Measurements from ENCODE around the gene ROR2.

ROR2 gene

DNA sequence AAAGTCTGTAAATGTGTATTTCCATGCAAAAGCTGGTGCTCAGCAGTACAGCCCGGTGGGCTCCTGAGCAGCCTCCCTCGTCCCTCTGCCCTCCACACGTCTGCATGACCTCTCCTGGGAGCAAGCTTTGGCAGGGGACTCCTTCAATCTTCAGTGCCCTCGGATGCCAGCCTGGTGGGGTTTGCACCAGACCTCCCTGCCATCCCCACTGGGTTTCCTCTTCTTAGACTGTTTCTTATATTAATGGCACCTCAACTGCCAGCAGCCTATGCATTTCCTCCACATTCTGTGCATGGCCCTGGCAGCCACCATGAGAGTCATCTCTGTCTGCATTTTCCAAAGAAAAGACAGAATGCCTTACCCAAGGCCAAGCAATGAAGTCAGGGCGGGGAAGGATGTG, 108.4 kb downstream of the ROR2 start:
- no peak for DNase-seq (ENCODE audit: low read depth in 2 of 2)

DNA sequence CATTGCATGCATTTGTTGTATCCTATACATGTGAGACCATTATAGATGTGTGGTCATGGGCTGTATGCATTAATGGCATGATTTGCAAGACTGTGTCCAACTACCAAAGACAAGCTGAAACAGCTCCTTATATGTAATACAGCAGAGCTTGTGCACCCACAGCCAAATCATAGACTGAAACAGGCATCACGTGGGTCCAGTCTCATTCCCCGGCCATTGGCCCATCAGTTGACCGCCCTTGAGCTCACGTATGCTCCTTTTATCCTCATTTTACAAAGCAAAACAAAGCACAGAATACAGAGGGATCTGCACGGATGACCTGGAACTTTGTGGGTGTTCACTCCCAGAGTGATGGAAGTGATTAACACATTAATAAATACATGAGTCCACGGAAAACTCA, 109.1 kb downstream of the ROR2 start:
- no peak for DNase-seq (ENCODE audit: low read depth in 2 of 2)

DNA sequence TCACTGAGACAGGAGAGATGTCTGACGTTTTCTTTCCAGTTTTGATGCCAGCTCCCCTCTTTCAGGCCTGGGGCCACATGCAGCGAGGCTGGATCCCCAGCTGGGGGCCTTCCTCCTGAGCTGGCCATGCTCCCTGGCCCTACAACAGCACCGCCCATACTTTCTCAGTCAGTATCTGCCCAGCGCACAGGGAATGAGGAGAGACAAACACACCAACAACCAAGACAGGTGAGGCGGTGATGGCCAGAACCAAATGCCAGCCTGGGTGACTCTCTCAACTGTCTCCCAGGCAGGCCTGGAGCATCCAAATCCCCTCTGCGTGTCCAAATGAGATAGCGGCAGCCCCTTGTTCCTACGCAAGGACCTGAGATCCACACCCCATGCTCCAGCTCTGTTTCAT, 109.6 kb downstream of the ROR2 start:
- no peak for DNase-seq (ENCODE audit: low read depth in 2 of 2)

DNA sequence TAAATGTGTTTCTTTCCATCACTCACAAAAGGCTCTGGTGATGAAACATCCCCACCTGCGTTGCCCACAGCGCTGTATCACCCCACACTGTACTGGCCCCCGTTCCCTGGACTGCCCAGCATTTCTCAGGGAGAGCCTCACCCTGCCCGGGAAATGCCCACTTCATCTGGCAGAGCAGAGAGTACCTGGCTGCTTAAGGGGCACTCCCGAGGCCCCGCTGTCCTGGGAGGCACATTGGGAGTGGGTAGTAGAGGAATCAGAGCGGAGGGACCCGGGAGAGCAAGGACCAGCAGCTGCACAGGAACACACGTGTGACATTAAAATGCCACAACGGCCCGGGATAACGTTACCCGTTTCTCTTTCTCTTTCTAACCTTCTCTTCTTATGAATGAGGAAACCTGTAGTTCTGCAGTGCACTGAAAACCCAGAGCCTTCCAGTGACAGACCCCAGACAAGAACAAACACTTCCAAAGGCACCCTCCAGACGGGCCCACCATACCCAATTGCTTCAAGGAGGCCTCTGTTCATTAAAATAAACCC, 110.0 kb downstream of the ROR2 start:
- DNase-seq (ENCODE audit: low read depth in 2 of 2): no peak

DNA sequence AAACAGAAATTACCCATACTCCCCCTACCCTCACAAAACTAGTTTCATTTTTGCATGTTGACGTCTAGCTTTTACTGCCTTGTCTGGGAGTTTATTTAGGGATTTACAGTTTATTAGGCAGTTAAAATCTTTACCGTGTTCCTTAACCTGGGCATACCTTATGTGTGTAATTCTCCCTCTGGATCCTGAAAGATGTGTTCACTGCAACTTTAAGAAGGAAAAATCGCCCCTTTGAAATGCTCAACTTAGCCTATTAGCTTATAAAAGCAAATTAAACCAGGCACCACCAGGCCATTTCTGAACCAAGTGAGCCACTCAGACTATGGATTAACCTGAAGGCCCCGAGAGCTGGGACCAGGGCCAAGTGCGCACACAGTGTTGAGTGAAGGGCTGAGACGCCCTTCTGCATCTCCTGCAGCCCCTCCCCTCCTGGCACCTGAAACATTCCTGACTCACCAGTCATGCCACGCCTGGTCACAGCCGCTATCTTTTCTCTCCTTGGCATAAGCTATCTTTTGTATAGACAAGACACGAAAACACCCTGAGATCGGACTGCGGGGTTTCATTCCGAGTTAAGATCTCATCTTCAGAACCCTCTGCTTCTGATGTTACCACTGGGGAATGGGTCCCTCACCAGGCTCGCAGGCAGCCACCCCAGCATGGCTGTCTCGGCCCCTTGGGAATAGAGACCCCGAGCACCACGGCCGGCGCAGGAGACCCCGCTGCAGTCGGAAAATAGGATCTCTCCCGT, 111.9 kb downstream of the ROR2 start:
- DNase-seq (ENCODE audit: low read depth in 2 of 2): no peak

DNA sequence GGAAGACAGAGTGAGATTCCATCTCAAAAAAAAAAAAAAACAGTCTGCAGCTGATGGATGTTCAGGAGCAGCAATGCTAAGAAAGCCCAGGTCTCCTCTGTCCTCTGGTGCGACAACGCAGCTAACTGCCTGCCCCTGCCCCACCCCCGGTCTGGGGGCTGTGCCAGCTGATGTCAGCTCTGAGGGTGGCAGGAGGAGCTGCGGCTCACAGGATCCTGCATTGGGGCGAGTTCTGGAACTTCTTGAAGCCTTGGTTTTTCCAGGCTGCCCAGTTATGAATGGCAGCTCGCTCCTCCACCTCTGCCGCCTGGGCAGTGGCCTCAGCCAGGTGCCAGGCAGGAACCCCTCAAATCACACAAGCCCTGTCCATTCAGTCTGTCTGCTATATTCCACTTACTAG, 113.5 kb downstream of the ROR2 start:
- no peak for DNase-seq (ENCODE audit: low read depth in 2 of 2)

DNA sequence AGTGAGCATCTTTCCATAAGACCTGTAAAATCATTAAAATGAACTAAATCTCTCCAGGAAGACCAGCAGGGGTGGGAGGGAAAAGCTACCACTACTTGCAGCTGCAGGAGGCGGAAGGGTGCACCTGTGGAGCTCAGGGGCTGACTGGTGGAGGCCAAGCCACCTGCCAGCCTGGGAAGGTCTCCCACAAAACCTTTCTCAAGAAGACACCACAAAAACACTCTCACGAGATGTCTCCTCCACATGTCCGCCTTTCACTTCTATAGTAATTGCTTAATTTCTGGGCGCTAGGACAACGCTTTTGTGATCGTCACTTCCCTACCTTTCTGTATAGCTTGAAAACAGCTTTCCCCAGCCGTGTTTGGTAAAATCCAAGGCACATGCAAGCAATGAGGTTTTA, 114.4 kb downstream of the ROR2 start:
- DNase-seq (ENCODE audit: low read depth in 2 of 2): no peak

DNA sequence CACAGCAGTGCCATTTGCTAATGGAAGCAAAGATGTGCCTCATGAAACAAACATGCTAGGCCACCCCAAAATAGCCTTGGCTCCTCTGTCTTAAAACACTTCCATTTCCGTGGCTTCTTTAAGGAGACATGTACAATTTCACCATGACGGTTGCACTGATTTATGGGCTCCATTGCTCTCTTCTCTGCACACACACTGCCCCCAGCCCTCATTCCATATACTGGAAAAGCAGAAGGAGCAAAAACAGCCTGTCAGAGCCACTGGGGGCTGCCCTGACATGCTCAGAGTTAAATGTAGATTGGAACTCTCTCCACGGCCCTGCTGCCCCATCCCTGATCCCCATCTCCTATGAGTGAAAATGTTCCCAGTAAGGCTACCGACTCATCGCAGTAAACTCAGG, 114.8 kb downstream of the ROR2 start:
- DNase-seq (ENCODE audit: low read depth in 2 of 2): no peak

DNA sequence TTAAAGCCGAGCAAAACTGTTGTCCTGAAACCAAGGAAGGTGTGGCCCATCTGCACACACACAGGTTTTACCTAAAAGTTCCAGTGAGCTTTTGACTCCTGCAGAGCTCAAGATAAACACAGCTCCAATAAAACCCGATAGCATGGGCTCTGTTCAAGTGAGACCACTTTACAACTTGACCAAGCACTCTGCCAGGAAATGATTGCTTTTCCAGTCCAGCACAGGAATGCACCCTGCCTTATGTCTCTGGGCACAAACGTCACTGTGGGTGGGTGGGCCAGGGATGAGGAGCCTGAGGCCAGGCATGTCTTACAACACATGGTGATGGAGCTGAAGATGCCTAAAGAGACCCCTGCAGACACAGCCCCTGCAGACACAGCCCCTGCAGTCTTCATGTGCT, 115.3 kb downstream of the ROR2 start:
- no peak for DNase-seq (ENCODE audit: low read depth in 2 of 2)

DNA sequence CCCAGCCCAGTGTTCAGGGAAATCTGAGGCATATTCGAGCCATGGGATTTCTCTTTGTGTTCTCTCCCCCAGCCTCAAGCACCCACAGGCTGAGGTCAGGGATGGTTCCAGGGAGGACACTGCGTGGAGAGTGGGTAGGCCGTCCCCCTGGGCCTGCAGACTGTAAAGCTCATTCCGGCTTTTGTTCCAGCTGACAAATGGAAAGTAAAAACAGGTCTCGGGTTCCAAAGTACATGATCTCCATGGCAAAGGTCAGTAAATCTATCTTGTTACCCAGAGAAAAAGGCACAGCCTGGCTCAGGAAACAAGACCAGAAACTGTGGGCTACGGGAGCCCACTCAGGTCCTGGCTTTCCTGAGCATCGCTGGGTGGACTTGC, 116.2 kb downstream of the ROR2 start:
- no peak for DNase-seq (ENCODE audit: low read depth in 2 of 2)

DNA sequence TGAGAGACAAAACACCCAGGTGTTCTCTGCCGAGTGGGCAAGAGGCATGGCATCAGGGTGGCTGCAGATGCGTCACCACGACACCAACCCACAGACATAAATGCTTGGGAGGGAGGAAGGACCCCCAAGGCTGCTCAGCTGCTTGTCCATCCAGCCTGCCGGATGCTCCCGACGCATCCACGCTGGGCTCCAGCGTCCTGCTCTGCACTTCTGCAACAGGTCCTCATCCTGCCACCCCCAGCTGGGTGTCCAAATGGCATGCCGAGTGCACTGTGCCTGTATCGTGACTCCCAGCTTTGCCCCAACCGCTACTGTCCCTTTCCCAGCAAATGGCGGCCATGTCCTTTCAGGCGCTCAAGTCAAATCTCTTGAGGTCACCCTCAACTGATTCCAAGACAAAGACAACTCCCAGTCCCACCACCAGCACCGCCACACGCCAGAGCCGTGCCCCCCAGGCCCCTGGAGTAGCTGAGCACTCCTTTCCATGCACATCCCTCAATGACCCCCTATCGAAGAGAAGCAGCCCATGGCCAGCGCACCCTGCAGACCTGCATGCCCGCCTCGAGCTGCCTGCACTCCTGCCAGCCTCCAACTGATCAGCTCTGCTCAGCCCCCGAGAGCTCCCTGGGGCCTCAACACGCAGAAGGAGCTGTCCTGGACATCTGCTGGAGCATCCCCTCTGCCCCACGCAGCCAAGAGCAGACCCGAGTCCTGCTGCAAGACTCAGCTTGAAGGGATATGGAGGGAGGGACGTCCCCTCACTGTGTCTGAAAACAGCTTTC, 116.7 kb downstream of the ROR2 start:
- no peak for DNase-seq (ENCODE audit: low read depth in 2 of 2)

DNA sequence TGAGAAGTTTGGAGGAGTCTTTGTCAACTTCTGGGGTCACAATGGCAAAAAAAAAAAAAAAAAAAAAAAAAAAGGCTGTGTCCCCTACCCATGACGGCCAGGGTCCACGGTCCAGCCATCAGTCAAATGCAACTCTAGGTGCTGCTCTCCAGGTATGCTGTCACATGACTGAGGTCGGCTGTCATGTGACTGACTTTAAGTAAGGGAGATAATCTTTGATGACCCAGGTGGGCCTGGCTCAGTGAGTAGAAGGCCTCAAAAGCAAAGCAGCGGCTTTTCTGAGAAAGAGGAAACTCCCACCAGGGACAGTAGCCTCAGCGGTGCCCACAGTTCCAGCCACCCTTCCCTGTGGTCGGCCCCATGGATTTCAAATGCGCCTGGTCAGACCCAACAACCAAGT, 117.7 kb downstream of the ROR2 start:
- no peak for DNase-seq (ENCODE audit: low read depth in 2 of 2)

DNA sequence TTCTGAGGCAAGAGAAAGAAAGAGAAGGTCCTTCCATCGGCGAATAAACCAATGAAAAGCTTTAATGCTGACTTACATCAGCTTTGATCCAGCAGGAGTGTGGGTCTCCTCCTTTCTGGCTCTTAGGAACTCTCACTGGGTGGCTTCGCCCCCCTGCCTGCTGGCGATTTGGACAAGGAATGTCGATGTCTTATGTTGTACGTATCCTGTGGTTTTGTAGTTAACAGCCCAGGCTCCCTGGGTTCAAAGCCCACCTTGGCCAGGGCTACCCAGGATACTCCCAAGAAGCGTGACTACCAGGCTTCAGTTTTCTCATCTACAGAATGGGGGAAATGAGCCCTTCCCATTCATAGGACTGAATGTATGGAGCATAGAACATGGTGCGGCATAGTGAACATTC, 124.2 kb downstream of the ROR2 start:
- DNase-seq (ENCODE audit: low read depth in 2 of 2): no peak

DNA sequence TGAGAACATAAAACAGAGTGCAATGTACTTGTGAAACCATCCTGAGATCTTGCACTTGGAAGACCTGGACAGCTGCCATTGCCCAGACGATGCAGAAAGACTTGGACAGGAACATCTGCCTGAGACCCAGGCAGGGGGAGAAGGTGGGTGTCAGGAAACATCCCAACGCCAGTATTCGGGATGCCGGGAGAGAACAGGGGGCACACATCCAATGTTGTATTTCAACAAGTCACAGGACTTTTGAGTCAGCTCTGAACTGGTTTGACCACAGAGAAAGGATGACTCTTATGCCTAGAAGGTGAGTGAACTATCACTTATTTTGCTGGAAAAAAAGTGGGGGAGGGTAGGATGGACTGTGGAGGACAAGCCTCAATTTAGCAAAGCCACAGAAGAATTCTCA, 124.6 kb downstream of the ROR2 start:
- no peak for DNase-seq (ENCODE audit: low read depth in 2 of 2)

DNA sequence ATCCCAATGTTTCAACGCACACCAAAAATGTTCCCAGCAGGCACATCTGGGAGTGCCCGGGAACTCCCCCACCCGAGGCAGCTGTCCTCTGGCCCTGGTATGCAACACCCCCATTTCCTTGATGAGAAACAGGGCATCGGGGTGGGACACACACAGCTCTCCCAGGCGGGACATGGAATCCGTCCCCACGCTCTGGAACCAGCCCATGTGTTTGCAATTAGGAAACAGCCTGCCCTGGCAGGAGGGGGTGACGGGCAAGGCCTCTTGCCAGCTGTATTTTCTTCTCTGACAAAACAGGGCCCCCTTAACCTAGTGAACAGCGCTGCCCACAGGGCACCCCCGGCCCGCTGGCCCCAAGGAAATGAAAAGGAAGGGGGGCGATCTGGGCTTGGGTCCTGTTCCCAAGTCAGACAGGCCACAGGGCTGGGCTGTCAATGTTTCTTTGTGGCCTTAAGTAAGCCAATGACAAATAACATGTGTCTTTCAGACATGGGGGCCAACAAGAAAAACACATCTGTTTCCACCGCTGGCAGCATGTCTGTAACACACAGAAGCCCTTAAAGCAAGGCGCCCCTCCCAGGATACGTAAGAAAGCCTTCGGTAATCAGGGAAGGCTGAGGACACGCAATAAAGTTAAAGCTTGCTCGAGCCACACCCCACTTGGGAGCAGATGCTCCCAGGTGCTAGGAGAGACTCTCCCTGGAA, 125.3 kb downstream of the ROR2 start:
- DNase-seq (ENCODE audit: low read depth in 2 of 2): no peak

DNA sequence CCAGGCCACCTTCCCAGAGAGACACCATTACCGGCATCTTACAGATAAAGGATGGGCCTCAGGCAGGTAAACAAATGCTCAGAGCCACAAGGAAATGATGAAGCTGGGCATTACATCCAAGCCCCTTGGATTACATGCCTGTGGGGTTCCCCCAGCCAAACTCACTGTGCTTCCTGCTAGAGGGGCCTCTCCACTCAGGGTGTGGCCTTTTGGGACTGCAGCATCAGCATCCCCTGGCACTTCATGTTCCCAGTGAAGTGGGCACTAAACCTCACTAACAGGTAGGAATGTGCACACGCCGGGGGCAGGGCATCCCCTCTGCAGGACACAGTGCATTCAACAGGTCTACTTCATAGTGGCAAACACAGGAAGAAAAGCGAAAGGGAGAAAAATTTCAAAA, 125.9 kb downstream of the ROR2 start:
- no peak for DNase-seq (ENCODE audit: low read depth in 2 of 2)

DNA sequence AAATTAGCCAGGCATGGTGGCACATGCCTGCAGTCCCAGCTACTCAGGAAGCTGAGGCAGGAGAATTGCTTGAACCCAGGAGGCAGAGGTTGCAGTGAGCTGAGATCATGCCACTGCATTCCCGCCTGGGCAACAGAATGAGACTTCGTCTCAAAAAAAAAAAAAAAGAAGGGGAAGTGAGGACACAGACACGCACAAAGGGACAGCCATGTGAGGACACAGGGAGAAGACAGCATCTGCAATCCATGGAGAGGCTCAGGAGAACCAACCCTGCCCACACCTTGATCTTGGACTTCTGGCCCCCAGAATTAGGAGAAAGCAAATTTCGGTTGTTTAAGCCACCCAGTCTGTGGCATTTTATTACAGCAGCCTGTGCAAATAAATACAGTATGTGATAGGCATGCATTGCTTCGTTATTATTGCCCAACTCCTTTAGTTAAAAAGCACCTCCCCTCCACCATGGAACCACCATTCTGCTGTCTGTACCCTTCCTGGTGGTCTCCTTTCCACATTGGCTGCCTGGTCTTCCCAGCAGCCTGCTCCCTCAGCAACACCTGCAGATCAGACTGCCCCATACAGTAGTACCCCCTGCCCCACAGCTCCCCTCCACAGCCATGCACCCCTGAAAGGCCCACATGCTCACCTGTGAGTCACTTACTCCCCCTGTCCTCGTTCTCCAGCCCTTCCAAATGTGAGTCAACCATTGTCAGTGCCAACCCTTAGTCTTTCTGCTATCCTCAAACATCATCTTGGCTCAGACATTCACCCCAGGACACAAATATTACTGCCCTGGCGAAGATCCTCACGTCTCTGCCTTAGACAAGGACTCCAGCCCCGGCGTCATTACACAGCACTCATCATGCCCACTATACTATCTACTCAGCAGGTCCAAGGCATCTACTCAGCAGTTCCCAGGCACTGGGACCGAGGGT, 128.8 kb downstream of the ROR2 start:
- no peak for DNase-seq (ENCODE audit: low read depth in 2 of 2)

DNA sequence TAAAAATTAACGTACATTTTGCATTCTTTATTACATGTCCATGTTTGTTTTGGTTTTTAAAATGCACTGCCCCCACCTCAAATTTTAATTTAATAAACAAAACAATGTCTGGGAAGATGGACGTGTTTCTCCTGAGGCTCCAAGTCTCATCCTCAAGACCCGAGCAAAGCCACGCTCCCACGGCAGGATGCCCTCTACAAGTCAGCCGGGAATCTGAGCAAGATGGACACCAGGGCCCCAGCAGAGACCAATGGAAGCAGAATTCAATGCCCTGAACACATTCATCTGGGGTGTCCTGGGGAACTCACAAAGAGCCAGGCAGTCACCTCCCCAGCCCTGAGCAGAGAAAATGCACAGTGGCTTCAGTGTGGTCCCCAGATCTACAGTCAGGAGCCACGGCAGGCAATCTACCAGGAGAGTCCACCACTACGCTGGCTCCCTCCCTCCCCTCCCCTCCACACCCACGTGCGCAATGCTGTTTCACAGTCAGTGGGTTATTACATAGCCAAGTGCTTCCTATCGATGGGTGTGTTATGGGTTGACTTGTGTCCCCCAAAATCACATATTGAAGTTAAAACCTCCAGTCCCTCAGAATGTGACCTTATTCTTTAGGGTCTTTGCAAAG, 129.8 kb downstream of the ROR2 start:
- no peak for DNase-seq (ENCODE audit: low read depth in 2 of 2)

DNA sequence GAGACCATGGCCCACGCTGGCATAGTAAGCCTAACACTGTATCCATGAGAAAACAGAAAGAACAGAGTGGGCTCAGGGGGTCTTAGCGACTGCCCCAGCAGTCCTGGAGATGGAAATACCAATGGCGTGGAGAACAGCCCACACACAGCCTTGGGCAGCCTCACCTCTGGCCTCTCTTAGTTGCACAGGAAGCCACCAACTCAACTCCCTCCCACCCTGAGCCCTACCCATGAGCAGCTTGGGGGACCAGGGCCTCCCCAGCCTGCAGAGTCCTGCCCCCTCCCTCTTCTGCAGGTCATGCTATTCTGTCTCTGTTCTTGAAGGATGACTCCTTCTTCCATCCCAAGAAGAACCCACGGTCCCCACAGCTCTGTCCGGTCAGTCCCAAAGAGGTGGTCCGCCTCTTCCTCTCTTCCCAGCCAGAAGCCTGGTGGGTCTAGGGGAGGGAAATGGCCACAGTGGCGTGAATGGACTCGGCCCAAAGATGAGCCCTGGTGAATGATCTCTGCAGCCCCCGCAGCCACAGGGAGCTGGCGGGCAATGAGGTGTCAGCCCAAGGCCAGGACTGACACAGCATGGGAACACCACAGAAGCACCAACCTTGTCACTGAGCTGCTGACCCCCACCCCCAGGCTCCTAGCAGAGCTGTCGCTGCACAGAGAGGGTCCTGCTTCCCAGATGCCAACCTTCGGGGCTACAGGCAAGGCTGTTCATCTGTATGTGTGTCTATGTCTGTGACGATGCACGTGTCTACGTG, 131.2 kb downstream of the ROR2 start:
- DNase-seq (ENCODE audit: low read depth in 2 of 2): no peak

DNA sequence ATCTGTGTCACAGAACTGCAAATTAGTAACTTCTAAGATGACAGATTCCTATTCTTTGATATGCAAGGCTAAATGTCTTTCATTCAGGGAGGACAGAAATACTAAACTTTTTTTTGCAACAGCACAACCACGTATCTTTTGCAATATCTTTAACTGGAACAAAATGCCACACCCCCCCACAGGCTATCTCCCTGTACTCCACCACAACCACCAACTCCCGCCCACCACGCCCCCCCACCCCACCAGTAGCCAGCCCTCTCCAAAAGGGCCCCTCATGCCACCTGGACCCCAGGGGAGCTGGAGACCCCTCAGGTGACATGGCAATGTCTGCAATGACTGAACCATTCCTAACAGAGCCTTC, 131.8 kb downstream of the ROR2 start:
- no peak for DNase-seq (ENCODE audit: low read depth in 2 of 2)

Measured in stimulated activated CD8-positive, alpha-beta memory T cell treated with anti-CD3 and anti-CD28 coated beads, Interleukin-7, amount 100 ng/mL, for 1 hour (primary cell).